Measurements from ENCODE around the gene RPGRIP1L.

Gene RPGRIP1L

DNA sequence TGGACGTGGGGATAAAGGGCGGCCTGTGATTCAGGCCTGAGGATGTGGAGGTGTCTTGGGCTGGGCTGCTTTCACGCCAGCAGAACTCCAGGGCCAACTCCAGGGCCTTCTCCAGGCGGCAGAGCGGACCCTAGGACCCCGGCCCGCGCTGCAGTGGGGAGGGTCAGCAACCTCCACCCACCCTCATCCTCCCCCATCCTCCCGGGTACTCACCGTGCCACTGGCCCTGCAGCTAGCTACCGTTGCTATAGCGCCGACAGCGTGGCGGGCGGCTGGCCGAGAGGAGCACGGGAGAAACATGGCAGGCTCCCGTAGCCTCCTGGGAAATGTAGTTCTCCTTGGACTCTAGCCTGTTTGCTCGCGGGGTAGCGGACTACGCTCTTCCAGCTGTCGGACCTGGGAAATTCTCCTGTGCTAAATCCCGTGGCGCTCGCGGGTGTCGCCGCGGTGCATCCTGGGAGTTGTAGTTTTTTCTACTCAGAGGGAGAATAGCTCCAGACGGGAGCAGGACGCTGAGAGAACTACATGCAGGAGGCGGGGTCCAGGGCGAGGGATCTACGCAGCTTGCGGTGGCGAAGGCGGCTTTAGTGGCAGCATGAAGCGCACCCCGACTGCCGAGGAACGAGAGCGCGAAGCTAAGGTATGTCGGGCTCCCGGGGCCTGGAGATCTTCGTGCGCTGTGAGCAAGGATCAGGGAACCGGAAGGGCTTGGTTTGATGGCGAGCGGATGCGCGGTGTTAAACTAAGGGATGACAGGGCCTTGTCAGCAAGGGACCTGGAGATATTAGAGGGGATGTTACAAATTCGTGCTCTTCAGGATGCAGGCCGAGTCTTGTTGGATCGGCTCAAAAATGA is at the start of gene RPGRIP1L, which contains the start of gene FTO:
RPGRIP1L (minus strand) TSS at position 270 of the 855 bp plus-strand sequence. CDS start 3,136 bp downstream, outside the sequence.
FTO (plus strand) TSS at position 567 of the 855 bp plus-strand sequence.
- peak; percentile 95 for DNase-seq

- DNase-seq, result no peak
Measured at GRCh38 chr16:53753431-53753830, 49.8 kb upstream of the RPGRIP1L start.

DNA sequence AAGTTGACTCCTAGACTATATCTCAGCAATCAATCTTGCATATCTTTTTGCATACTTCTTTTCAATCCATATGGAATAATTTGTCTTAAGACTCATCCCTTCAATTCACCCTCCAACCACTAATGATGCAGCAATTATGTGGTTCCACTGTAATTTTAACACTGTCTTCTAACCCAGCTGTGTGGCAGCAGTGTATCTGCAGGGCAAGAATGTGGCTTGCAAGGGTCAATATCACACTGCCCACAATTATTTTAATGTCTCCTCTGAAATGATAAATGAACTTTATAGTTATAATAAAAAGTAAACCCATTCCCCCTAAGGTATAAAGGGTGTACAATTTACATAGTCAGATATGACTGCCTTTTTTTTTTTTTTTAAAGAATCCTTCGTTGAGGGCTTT is 48.9 kb upstream of the RPGRIP1L start:
- DNase-seq, result no peak

GRCh38 chr16:53745753-53746266 is 42.2 kb upstream of the RPGRIP1L start:
- no peak for DNase-seq

DNA sequence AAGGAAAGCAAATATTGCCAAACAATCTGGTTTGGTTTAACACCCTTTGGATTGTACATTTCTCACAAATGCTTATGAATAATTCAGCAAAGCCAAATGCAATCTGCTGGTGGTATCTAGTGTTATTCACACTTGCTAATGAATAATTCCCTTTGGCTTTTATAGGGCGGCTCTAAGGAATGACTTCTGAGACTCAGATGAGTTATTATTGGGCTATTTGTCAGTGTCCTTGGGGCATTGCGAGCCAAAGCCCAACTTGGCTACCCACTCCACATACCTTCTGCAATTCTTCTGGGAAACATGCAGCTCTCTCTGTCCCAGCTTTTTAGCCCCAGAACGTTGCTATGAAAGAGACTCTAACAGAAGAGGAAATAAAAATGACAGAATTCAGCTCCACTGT is 41.4 kb upstream of the RPGRIP1L start:
- no peak for DNase-seq

- DNase-seq, result peak; percentile 11
Measured at GRCh38 chr16:53744449-53744848, 40.8 kb upstream of the RPGRIP1L start.

DNA sequence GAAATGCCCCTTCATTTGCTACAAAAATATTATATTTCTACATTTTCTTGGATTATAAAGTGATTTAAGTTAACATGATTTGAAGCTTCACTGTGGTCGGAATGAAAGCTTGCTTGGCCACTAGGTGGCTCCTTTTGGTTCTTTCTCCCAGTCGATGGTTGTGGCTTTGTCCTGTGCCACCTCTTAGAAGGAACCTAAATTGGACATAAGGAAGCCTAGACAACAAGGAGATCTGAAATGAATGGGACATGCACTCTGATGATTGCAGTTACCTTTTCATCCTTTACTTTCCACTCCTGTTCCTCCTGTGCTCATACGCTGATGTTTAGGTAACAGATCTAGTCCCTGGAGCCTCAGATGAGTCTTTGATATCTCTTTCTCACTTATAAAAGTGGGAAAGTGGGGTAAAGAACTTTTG is 39.5 kb upstream of the RPGRIP1L start:
- no peak for DNase-seq

GRCh38 chr16:53741546-53741945 is 37.9 kb upstream of the RPGRIP1L start:
- DNase-seq, result no peak

GRCh38 chr16:53740933-53741531 is 37.4 kb upstream of the RPGRIP1L start:
- DNase-seq, result no peak

DNA sequence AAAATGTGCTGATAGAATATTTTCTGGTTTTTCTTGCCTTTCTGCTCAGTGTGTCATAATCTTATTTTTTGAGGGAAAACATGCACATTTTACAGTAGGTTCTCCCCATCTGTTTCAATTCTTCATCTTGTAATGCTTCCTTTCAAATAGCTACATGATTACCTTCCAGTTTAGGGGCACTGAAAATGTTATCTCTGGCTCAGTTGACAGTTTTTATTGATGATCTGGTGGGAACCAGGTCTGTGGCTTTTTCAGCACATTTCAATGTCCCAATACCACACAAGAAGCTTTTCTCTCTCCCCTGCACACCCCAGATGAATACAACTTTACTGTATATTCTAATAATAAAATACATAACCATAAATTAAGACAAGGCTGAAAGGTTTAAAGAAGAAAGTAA is 36.8 kb upstream of the RPGRIP1L start:
- DNase-seq, result no peak

GRCh38 chr16:53737552-53737951 is 33.9 kb upstream of the RPGRIP1L start:
- DNase-seq, result no peak

DNA sequence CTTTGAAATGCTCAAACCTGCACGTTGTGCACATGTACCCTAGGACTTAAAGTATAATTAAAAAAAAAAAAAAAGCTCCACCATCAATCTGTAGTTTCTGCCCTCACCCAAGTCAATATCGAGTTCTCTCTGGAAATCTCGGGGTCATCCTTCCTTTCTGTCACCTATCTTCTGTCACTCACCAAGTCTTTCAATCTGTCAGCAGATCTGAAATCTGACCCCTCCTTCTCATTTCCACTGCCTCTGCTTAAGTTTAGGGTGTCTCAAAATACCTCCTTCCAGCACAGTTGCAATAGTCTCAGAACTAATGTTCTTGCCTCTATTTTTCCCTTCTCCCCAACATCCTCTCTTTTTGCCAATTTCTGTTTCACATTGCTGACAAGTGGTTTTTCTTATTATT is 32.6 kb upstream of the RPGRIP1L start:
- no peak for DNase-seq

GRCh38 chr16:53734908-53735307 is 31.2 kb upstream of the RPGRIP1L start:
- no peak for DNase-seq

GRCh38 chr16:53732296-53732929 is 28.8 kb upstream of the RPGRIP1L start:
- no peak for DNase-seq

DNA sequence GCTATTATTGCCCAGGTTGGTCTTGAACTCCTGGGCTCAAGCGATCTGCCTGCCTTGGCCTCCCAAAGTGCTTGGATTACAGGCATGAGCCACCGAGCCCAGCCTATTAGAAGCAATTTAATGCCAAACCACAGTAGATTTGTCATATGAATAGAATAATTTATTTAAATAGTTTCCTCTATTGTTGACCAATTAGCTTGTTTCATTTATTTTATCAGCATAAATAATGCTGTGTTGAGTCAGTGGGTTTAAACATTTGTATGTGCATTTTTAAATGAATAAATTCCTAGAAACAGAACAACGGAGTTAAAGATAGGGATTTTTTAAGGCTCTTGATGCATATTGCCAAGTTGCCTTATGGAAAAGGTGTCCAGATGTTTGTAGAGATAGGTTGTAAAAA is 27.0 kb upstream of the RPGRIP1L start:
- DNase-seq, result no peak

DNA sequence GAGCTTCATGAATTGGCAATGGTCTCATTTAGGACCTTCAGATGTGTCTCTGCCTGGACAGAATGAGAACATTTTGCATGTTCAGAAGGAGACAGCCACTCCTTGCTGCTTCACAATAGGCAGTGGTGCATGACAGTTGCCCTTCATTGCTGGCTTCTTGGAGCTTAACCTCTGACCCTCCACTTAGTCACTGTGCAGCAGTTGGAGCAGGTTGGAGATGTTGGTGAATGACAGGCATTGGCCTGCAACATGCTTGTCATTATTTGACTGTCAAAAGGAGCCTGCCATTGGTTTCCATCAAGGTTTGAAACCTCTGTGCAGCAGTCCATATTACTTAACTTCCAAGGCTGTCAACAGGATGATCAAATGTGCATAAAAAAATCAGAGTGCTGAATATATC is 23.0 kb upstream of the RPGRIP1L start:
- no peak for DNase-seq

- DNase-seq, result no peak
Measured at GRCh38 chr16:53721017-53721416, 17.4 kb upstream of the RPGRIP1L start.

GRCh38 chr16:53717577-53717976 is 13.9 kb upstream of the RPGRIP1L start:
- DNase-seq, result no peak

- no peak for DNase-seq
Measured at GRCh38 chr16:53715023-53715384, 11.3 kb upstream of the RPGRIP1L start.

DNA sequence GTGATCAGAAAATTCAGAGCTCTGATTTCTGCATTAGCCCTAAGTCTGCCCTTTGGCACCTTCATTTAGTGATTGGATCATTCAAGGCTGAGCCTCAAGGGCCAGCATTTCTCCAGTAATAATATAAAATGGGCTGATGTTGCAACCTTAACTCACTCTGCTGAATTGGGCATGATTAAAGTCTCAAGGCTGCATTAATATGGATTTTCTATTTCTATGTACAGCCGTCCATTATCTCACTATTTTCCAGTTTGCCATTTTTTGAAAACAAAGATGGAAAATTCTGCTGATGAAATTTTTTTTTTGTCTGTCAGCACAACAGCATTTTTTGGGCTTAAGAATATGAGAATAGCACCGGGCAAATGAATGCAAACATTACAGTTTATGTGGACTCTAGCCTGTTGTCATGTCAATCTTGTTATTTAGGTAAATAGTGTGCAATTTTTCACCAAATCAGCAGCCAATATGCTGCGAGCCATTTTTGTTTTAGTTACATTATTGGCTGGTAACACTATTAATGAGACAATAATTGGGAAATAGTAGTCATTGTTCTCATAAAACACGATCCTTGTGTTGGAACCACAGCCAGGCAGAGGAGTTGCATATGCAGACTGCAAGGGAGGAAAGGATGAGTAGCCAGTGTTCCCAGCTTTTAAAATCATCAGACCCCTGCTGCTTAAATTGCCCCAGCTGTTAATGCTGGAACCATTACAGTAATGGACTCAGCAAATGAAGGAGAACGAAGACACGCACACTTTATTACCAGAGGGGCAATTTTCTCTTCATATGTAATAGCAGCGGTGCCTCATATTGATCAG is 10.8 kb upstream of the RPGRIP1L start:
- DNase-seq, result no peak

DNA sequence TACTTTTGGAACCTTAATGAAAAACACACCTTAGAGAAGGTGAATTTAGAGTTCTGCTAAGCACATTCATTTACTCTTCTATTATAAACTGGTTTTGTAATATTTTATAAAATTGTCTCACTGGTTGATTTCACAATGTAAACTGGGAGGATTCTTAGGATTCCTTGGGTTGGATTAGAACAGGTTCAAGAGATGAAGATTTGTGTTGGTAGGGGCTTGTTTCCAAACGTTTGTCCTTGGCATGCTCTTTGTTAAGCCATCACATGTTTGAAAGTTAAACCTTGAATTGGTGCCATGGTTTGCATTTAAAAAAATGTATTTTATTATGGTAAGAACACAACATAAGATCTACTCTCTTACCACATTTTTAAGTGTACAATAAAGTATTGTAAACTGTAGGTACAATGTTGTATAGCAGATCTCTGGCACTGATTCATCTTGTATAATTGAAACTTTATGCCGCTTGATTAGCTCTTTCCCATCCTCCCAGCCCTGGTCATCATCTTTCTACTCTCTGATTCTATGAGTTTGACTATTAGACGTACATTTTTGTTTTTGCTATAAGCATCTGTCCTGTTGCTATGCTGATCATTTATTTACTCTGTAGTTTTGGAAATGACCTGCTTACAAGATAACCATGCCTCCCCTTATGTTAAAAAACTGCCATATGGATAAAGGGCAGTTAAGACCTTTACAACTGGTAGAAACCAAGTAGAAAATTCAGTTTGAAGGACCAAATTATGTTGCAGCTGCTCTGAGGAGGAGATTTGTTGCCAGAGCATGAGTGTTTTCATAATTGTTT is 9.9 kb upstream of the RPGRIP1L start:
- no peak for DNase-seq

- DNase-seq, result no peak
Measured at GRCh38 chr16:53712065-53712464, 8.4 kb upstream of the RPGRIP1L start.

Measured in activated gamma-delta T cell treated with Interleukin-2 at 50 U/mL for 16 hours (primary cell).